Cardiac fibroblast (primary cell): ENCODE results near the gene PRKN.

Source experiments
- DNase-seq, 2 donors: peaks; one replicate each; pipeline versions ENCODE4 v3.0.0 to v3.0.0-alpha.2; 2010; ENCODE audit warnings: low read depth in 2 of 2
- H3K4me3 ChIP-seq, 2 donors: replicated peaks in 1 of 2; 1 replicate in 1 of 2; 2 replicates in 1 of 2; pipeline ENCODE4 v1.5.1; 2011; ENCODE audit warnings: low read depth in 2 of 2, low read length in 2 of 2, mild to moderate bottlenecking in 2 of 2, moderate library complexity in 1 of 2
- TF ChIP-seq, protein P1 (sequence below): IDR thresholded peaks from one replicate; pipeline ENCODE4 v1.5.1; 2011; ENCODE audit warnings: low read depth, mild to moderate bottlenecking, low read length, inconsistent platforms

The PRKN gene

DNA sequence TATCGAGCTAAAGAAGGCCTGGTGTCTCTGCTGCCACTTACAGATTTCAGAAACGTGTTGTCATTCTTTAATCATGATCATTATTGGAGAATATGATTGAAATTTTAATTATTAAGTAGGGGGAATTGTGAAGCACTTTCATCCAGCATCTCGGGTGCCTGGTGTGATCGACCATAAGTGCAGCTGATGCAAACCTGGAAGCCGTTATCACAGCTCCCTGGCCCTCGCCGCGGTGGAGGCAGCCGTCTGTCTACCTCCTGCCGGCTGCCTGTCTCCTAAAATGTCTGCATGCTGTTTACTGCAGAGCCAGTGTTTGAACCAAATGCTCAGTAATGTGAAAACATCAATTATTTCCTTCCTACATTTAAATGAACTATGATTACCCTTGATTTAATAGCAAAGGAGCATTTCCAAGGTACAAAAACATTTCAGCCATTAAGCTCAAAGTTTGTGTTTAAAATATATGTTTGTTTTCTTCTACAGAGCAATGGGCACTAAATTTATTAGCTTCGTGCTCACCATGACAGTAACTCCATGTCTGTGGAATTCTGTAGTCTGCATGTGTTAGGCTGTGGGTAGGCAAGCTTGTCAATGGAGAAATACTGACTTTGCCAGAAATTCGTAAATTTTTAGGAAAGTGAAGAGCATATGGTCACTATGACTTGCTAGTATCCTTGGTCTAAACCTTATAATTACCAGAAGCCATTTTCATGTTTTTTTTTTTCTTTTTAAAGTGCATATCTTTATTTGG lies 1269.2 kb downstream of the PRKN start:
- H3K4me3 ChIP-seq, result no peak overlapping the region
- TF ChIP-seq, protein P1, sequence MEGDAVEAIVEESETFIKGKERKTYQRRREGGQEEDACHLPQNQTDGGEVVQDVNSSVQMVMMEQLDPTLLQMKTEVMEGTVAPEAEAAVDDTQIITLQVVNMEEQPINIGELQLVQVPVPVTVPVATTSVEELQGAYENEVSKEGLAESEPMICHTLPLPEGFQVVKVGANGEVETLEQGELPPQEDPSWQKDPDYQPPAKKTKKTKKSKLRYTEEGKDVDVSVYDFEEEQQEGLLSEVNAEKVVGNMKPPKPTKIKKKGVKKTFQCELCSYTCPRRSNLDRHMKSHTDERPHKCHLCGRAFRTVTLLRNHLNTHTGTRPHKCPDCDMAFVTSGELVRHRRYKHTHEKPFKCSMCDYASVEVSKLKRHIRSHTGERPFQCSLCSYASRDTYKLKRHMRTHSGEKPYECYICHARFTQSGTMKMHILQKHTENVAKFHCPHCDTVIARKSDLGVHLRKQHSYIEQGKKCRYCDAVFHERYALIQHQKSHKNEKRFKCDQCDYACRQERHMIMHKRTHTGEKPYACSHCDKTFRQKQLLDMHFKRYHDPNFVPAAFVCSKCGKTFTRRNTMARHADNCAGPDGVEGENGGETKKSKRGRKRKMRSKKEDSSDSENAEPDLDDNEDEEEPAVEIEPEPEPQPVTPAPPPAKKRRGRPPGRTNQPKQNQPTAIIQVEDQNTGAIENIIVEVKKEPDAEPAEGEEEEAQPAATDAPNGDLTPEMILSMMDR, result no peak

DNA sequence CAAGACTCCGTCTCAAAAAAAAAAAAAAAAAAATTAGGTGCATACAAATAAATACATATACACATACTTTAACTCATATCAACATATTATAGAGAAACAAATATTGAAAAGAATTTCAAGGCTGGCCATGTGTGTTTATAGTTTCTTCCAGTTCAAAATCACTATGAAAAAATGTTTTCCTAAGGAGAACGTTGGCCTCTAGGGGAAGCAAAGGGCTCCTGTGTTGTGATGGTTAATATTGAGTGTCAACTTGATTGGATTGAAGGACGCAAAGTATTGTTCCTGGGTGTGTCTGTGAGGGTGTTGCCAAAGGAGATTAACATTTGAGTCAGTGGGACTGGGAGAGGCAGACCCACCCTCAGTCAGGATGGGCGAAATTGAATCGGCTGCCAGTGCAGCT lies 1271.7 kb downstream of the PRKN start:
- no peak overlapping the region for H3K4me3 ChIP-seq
- TF ChIP-seq, protein P1, result no peak

More for the DNA sequence above, 1269.2 kb downstream of the PRKN start:
- DNase-seq, result no peak

DNA sequence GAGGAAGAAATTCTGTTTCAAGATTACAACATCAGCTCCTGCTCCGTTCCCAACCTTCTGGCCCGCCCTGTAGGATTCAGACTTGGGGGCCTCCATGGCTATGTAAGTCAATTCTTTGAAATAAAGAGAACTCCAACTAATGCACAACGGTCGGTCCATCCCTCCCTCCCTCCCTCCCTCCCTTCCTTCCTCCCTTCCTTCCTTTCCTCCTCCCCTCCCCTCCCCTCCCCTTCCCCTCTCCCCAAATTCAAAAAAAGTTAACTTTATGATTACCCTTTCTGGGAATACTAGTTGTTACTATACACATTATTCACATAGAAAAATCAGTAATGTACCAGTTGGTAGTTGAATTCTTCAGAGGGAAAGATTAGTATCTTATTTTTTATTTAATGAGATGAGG lies 1274.0 kb downstream of the PRKN start:
- DNase-seq, result no peak
- no peak overlapping the region for H3K4me3 ChIP-seq
- TF ChIP-seq, protein P1, result no peak

More for the DNA sequence above, 1271.7 kb downstream of the PRKN start:
- DNase-seq, result no peak

DNA sequence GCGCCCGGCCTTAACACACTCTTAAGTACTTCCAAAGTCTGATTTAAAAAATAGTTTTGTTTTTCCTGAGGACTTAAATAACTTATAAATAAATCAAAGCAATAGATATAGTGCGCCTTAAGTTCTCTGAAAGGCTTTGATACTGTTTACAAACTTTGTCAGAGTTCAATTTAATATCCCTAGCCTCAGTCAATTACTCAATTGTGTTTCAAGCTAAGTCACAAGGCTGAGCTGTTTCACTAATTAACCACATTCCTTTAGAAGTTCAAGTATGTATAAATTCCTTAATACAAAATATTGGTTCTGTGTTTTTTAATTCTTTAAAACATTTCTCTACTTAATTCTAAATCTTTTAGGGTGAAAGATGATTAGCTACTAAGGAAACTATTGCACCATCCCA lies 1275.3 kb downstream of the PRKN start:
- no peak for DNase-seq
- no peak overlapping the region for H3K4me3 ChIP-seq
- TF ChIP-seq, protein P1, result no peak

DNA sequence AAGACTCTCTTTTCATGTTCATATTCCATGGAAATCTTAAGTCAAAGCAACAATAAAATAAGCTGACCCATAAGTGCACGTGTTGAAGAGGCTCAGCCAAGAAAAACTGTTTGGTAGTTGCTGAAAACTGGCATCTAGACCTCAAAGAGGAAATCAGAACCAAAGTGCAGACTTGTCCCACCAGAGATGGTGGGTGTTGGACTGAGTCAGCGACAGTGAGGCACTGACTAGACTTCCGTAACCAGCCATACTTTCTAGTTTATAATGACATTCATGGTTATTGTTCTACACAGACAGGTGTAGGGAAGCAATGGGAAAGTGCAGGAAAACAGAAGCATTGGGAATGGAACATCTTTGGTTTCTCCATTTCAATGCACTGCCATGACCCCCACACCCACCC lies 1278.0 kb downstream of the PRKN start:
- H3K4me3 ChIP-seq, result no peak overlapping the region
- TF ChIP-seq, protein P1, result no peak
- no peak for DNase-seq

DNA sequence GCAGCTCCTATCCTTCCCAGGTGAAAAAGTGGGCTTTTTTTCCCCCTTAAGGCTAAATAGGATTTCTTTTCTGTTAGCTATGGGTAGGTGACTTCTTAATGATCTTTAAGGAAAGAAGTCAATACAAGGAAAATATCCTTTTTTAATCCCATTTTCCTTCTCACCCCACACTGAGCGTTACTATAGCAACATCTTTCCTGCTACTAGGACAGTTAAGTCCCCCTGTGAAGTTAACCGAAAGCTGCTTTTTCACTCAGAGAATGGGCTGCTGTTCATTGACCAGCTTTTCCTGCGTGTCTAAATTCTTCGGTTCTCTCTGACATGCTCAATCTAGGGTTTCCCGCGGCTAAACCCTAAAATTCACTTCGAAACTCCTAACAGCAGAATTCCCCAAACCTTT lies 1280.6 kb downstream of the PRKN start:
- no peak for DNase-seq
- TF ChIP-seq, protein P1, result no peak
- no peak overlapping the region for H3K4me3 ChIP-seq
